ENCODE results near the gene SPATA32. TPM values are rescaled to one million over a fixed set of nuclear protein-coding genes. Genes with fewer than 3 reads are reported as not detected.

Gene SPATA32
- total and polyA plus RNA-seq, 5 donors from 2014 or later: 0.20 to 0.60 (median 0.36) TPM; not detected in 2

DNA sequence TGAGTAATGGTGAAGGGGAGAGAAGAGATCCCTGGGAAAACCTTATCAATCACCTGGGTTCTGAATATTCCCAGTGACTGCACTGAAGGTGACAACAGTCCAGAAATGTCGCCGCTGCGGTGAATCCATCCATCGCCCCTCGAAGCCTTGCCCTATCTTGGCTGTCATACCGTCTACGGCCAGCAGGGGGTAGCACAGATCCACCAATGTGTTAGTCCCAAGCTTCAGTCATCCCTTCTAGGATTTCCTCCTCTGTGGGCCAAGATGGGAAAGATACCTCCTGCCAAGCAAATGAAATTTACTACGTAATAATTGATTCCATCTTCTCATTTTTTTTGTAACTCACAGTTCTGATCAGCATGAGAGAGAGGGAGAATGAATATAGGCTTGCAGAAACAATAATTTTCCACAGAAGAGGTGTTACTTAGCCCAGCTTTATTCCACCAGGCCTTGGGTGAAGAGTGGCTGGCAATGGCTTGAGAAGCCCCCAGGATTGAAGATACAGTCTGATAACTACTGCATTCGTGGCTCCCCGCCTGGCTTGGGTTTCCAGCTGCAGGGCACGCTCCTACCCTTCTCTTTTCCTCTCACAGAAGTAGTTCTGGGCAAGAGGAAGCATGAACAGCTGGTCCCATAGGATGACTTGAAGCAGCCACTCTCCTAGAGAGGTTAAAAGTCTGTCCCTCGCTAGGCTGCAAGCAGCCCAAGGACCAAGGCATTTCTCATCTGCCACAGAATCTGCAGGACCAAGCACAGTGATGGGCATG, 42.8 kb downstream of the SPATA32 start:
- H3K27me3 Mint-ChIP-seq: peaks cover 5% of the 10 kb centered on the region
- H3K4me1 Mint-ChIP-seq: peaks cover 8 to 47% (median 31%) of the 10 kb centered on the region in 4 donors
- peak overlapping the region; percentile 67 to 93 (median 90) for H3K4me3 Mint-ChIP-seq
- peak; percentile 80 to 82 (median 80) for DNase-seq
- H3K27ac Mint-ChIP-seq: peak overlapping the region; percentile 81 to 91 (median 89)
- H3K27me3 ChIP-seq (ENCODE audit: control insufficient read depth, insufficient read depth, low read length): no peaks in the 10 kb centered on the region
- H3K9me3 Mint-ChIP-seq: peaks cover 0 to 2% (median 0%) of the 10 kb centered on the region in 7 donors
- H3K27ac ChIP-seq (ENCODE audit: insufficient read depth, low read length, poor library complexity, severe bottlenecking): peak overlapping the region; percentile 98
- H3K4me3 ChIP-seq (ENCODE audit: low read depth, low read length): peak overlapping the region; percentile 91
- H3K9me3 ChIP-seq (ENCODE audit: control insufficient read depth in 2 of 2, low read length in 2 of 2): no peaks in the 10 kb centered on the region
- H3K36me3 Mint-ChIP-seq: peaks cover 11% of the 10 kb centered on the region
- H3K36me3 ChIP-seq (ENCODE audit: control insufficient read depth, insufficient read depth, low read length): peaks cover 13% of the 10 kb centered on the region
- H3K4me1 ChIP-seq (ENCODE audit: control insufficient read depth, insufficient read depth, low read length, poor library complexity, severe bottlenecking): peaks cover 42% of the 10 kb centered on the region
- peak; percentile 39 to 55 for ATAC-seq (ENCODE audit: low read depth in 2 of 2)

Other genes with a start within 250 kb of the SPATA32 start
- gene DCAKD, start 210.5 kb downstream of the SPATA32 start, total RNA-seq: 20.7 TPM
- gene DCAKD, start 210.5 kb downstream of the SPATA32 start, polyA plus RNA-seq: 10 to 100 TPM in 3 of 4 donors, 1 to 10 TPM in 1; 10.0 to 15.2 (median 13.5) TPM
- gene NMT1, start 200.8 kb downstream of the SPATA32 start, total RNA-seq: 87.2 TPM
- gene NMT1, start 200.8 kb downstream of the SPATA32 start, polyA plus RNA-seq: 10 to 100 TPM; 34.6 to 72.0 (median 53.8) TPM
- gene PLCD3, start 129.6 kb downstream of the SPATA32 start, total RNA-seq: 5.5 TPM
- 1 to 10 TPM in 1 of 4 donors, under 1 TPM in 3; 0.15 to 1.5 (median 0.42) TPM for gene PLCD3, start 129.6 kb downstream of the SPATA32 start, polyA plus RNA-seq
- 23.6 TPM for gene ACBD4, start 126.4 kb downstream of the SPATA32 start, total RNA-seq
- gene ACBD4, start 126.4 kb downstream of the SPATA32 start, polyA plus RNA-seq: 10 to 100 TPM; 13.8 to 17.9 (median 15.0) TPM
- 88.0 TPM for gene HEXIM1, start 113.6 kb downstream of the SPATA32 start, total RNA-seq
- gene HEXIM1, start 113.6 kb downstream of the SPATA32 start, polyA plus RNA-seq: 1 to 10 TPM; 5.9 to 8.0 (median 6.1) TPM
- 3.6 TPM for gene HEXIM2, start 100.2 kb downstream of the SPATA32 start, total RNA-seq
- 1 to 10 TPM; 1.9 to 4.1 (median 2.4) TPM for gene HEXIM2, start 100.2 kb downstream of the SPATA32 start, polyA plus RNA-seq
- 575 TPM for gene FMNL1, start 40.2 kb downstream of the SPATA32 start, total RNA-seq
- 10 to 100 TPM; 22.8 to 28.5 (median 24.7) TPM for gene FMNL1, start 40.2 kb downstream of the SPATA32 start, polyA plus RNA-seq
- 61.3 TPM for gene MAP3K14, start 54.9 kb upstream of the SPATA32 start, total RNA-seq
- 1 to 10 TPM; 5.9 to 7.9 (median 6.7) TPM for gene MAP3K14, start 54.9 kb upstream of the SPATA32 start, polyA plus RNA-seq
- 78.5 TPM for gene ARHGAP27, start 170.8 kb upstream of the SPATA32 start, total RNA-seq
- gene ARHGAP27, start 170.8 kb upstream of the SPATA32 start, polyA plus RNA-seq: 10 to 100 TPM; 23.9 to 27.7 (median 25.6) TPM
- gene PLEKHM1, start 228.6 kb upstream of the SPATA32 start, total RNA-seq: 103 TPM
- 10 to 100 TPM; 11.1 to 19.4 (median 12.0) TPM for gene PLEKHM1, start 228.6 kb upstream of the SPATA32 start, polyA plus RNA-seq

Measured in CD4-positive, CD25-positive, alpha-beta regulatory T cell (primary cell).